ENCODE measurements around the gene CFAP45.

DNA sequence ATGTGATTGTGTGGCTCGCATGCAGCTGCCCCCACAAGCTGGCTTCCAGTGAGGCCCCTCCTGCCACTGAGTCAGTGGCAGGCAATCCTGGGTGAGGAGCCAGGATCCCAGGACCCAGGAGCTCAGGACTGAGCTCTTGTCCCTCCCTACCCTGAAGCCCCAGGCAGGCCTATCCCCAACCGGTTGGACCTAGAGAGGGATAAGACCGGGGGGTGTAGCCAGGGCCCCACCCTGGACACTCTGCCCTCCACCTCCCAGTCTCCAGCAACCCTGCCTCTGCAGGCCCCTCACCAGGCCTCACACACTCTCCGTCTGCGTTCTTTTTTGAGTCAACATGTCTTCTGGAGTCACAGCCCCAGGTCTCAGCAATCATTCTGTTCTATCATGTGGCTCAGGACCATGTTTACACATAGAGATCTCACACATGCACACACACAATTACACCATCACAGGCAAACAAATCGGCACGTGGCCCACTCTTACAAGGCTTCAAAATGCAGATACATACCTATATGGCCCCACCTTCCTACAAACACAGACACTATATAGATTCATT, 40.1 kb downstream of the CFAP45 start:
- TF ChIP-seq, protein P1, sequence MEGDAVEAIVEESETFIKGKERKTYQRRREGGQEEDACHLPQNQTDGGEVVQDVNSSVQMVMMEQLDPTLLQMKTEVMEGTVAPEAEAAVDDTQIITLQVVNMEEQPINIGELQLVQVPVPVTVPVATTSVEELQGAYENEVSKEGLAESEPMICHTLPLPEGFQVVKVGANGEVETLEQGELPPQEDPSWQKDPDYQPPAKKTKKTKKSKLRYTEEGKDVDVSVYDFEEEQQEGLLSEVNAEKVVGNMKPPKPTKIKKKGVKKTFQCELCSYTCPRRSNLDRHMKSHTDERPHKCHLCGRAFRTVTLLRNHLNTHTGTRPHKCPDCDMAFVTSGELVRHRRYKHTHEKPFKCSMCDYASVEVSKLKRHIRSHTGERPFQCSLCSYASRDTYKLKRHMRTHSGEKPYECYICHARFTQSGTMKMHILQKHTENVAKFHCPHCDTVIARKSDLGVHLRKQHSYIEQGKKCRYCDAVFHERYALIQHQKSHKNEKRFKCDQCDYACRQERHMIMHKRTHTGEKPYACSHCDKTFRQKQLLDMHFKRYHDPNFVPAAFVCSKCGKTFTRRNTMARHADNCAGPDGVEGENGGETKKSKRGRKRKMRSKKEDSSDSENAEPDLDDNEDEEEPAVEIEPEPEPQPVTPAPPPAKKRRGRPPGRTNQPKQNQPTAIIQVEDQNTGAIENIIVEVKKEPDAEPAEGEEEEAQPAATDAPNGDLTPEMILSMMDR (IDR thresholded peaks at IDR 0.05): no peak
- no peak for TF ChIP-seq POLR2A (IDR thresholded peaks at IDR 0.05)
